Measurements from ENCODE around the gene MAP4K2.

Gene MAP4K2

GRCh38 chr11:64810891-64811272 is 7.9 kb upstream of the MAP4K2 start (continued):
- TF ChIP-seq, protein P1, sequence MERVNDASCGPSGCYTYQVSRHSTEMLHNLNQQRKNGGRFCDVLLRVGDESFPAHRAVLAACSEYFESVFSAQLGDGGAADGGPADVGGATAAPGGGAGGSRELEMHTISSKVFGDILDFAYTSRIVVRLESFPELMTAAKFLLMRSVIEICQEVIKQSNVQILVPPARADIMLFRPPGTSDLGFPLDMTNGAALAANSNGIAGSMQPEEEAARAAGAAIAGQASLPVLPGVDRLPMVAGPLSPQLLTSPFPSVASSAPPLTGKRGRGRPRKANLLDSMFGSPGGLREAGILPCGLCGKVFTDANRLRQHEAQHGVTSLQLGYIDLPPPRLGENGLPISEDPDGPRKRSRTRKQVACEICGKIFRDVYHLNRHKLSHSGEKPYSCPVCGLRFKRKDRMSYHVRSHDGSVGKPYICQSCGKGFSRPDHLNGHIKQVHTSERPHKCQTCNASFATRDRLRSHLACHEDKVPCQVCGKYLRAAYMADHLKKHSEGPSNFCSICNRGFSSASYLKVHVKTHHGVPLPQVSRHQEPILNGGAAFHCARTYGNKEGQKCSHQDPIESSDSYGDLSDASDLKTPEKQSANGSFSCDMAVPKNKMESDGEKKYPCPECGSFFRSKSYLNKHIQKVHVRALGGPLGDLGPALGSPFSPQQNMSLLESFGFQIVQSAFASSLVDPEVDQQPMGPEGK (CRISPR knock-in tag; IDR thresholded peaks at IDR 0.05; ENCODE audit: borderline replicate concordance) = no peak
- TF ChIP-seq ZFP3 (CRISPR knock-in tag; IDR thresholded peaks at IDR 0.05) (no peak), GLIS3 (CRISPR knock-in tag; IDR thresholded peaks at IDR 0.05) (no peak), ZFP30 (CRISPR knock-in tag; IDR thresholded peaks at IDR 0.05) (no peak), PPARA (CRISPR knock-in tag; IDR thresholded peaks at IDR 0.05; ENCODE audit: borderline replicate concordance) (no peak), ZNF70 (CRISPR knock-in tag; IDR thresholded peaks at IDR 0.05) (no peak), ZC3H10 (CRISPR knock-in tag; IDR thresholded peaks at IDR 0.05) (no peak), OSR1 (CRISPR knock-in tag; IDR thresholded peaks at IDR 0.05) (no peak)

DNA sequence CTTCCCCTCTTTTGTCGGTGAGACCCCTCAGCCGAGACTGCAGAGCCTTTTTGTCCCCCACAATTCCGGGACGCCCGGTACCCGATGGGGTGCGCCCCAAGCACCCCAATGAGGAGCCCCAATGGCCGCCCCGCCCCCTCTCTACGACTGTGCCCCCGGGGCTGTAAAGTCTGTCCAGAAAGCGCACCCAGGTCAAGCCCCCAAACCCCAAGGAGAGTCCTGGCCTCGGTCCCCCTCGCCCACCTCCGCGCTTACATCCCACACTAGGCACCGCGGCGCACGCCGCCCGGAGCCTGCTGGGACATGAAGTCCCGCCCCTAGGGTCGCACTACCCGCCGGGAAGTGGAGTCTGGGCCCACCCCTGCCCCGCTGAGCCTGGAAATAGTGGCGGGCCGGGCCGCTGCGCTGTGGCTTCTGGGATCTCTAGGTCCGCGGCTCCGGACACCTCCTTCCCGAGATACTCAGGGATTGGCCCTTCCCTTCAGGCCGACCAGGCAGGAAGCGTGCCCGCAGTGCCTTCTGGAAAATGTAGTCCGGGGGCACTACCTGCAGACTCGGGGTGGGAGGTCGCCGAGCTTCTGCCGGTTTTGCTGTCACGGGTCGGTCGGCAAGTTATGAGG is 7.4 kb upstream of the MAP4K2 start, which contains the start of gene MEN1:
MEN1 (minus strand) TSS at position 281 of the 620 bp plus-strand sequence. CDS start 442 bp downstream, outside the sequence.
- no peak for TF ChIP-seq ZC3H10 (CRISPR knock-in tag; IDR thresholded peaks at IDR 0.05)
- no peak for TF ChIP-seq CSDC2 (CRISPR knock-in tag; IDR thresholded peaks at IDR 0.05)
- TF ChIP-seq, protein P2, sequence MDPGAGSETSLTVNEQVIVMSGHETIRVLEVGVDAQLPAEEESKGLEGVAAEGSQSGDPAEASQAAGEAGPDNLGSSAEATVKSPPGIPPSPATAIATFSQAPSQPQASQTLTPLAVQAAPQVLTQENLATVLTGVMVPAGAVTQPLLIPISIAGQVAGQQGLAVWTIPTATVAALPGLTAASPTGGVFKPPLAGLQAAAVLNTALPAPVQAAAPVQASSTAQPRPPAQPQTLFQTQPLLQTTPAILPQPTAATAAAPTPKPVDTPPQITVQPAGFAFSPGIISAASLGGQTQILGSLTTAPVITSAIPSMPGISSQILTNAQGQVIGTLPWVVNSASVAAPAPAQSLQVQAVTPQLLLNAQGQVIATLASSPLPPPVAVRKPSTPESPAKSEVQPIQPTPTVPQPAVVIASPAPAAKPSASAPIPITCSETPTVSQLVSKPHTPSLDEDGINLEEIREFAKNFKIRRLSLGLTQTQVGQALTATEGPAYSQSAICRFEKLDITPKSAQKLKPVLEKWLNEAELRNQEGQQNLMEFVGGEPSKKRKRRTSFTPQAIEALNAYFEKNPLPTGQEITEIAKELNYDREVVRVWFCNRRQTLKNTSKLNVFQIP (CRISPR knock-in tag; IDR thresholded peaks at IDR 0.05; ENCODE audit: borderline replicate concordance, low read depth) = no peak
- TF ChIP-seq ZNF70 (CRISPR knock-in tag; IDR thresholded peaks at IDR 0.05) = no peak
- TF ChIP-seq PPARA (CRISPR knock-in tag; IDR thresholded peaks at IDR 0.05; ENCODE audit: borderline replicate concordance) = no peak
- no peak for TF ChIP-seq ZFP3 (CRISPR knock-in tag; IDR thresholded peaks at IDR 0.05)
- TF ChIP-seq, protein P3, sequence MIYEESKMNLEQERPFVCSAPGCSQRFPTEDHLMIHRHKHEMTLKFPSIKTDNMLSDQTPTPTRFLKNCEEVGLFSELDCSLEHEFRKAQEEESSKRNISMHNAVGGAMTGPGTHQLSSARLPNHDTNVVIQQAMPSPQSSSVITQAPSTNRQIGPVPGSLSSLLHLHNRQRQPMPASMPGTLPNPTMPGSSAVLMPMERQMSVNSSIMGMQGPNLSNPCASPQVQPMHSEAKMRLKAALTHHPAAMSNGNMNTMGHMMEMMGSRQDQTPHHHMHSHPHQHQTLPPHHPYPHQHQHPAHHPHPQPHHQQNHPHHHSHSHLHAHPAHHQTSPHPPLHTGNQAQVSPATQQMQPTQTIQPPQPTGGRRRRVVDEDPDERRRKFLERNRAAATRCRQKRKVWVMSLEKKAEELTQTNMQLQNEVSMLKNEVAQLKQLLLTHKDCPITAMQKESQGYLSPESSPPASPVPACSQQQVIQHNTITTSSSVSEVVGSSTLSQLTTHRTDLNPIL (CRISPR knock-in tag; IDR thresholded peaks at IDR 0.05; ENCODE audit: low read depth) = no peak
- TF ChIP-seq BACH2 (CRISPR knock-in tag; IDR thresholded peaks at IDR 0.05; ENCODE audit: borderline replicate concordance) = no peak
- TF ChIP-seq SNAI2 (CRISPR knock-in tag; IDR thresholded peaks at IDR 0.05) = no peak
- no peak for TF ChIP-seq ZNF8 (CRISPR knock-in tag; IDR thresholded peaks at IDR 0.05)
- no peak for TF ChIP-seq ZFP30 (CRISPR knock-in tag; IDR thresholded peaks at IDR 0.05)
- TF ChIP-seq RARB (CRISPR knock-in tag; IDR thresholded peaks at IDR 0.05) = no peak
- no peak for TF ChIP-seq OSR1 (CRISPR knock-in tag; IDR thresholded peaks at IDR 0.05)
- no peak for TF ChIP-seq CSRNP3 (CRISPR knock-in tag; IDR thresholded peaks at IDR 0.05)
- no peak for TF ChIP-seq ARNTL (CRISPR knock-in tag; IDR thresholded peaks at IDR 0.05; ENCODE audit: borderline replicate concordance, low read depth)
- no peak for TF ChIP-seq ISL1 (CRISPR knock-in tag; IDR thresholded peaks at IDR 0.05)
- ATAC-seq = peak; percentile 100

- ATAC-seq = peak; percentile 28
- no peak for TF ChIP-seq CSRNP3 (CRISPR knock-in tag; IDR thresholded peaks at IDR 0.05)
Measured at GRCh38 chr11:64809781-64810241, 6.8 kb upstream of the MAP4K2 start.

GRCh38 chr11:64805481-64805880 is 2.5 kb upstream of the MAP4K2 start:
- ATAC-seq = no peak
- TF ChIP-seq CSRNP3 (CRISPR knock-in tag; IDR thresholded peaks at IDR 0.05) (no peak), ARNTL (CRISPR knock-in tag; IDR thresholded peaks at IDR 0.05; ENCODE audit: borderline replicate concordance, low read depth) (no peak), ZNF565 (CRISPR knock-in tag; conservative IDR thresholded peaks at IDR 0.05; ENCODE audit: low read depth) (no peak), ZC3H10 (CRISPR knock-in tag; IDR thresholded peaks at IDR 0.05) (no peak), ZNF70 (CRISPR knock-in tag; IDR thresholded peaks at IDR 0.05) (no peak), ZFP3 (CRISPR knock-in tag; IDR thresholded peaks at IDR 0.05) (no peak), TCF4 (CRISPR knock-in tag; IDR thresholded peaks at IDR 0.05; ENCODE audit: borderline replicate concordance) (no peak), ZFP30 (CRISPR knock-in tag; IDR thresholded peaks at IDR 0.05) (no peak), SNAI2 (CRISPR knock-in tag; IDR thresholded peaks at IDR 0.05) (no peak), OSR1 (CRISPR knock-in tag; IDR thresholded peaks at IDR 0.05) (no peak), BACH2 (CRISPR knock-in tag; IDR thresholded peaks at IDR 0.05; ENCODE audit: borderline replicate concordance) (no peak)
- TF ChIP-seq, protein P1 (CRISPR knock-in tag; IDR thresholded peaks at IDR 0.05; ENCODE audit: borderline replicate concordance) = no peak
- TF ChIP-seq, protein P2 (CRISPR knock-in tag; IDR thresholded peaks at IDR 0.05; ENCODE audit: borderline replicate concordance, low read depth) = no peak
